Measurements from ENCODE around the gene RTN4R.
"Not testable (repeated sequence)": the region's sequence is repeated elsewhere in the genome, so short reads cannot be mapped to it uniquely, and the experiment has no call there.

RTN4R gene

DNA sequence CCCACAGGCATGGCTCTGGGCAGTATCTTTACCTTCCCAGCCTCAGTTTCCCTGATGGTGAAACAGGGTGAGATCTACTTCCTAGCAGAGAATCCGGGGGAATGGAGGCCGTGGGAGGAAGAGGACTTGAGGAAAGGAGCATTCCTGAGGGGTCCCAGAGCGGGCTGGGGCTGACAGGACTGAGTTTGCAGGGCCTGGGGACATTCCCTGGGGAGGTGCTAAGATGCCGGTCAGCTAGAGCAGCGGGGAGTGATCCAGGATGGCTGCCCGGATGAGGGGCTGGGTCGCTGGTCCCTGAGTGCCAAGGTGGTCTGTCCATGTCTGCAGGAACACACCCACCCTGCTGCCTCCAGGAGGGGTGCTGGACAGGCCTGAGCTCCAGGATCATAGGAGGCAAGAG, 8.3 kb upstream of the RTN4R start:
- Histone ChIP-seq H3K4me3 (ENCODE audit: low read depth, low read length) (no peak overlapping the region), H3K27ac (no peak overlapping the region), H3K36me3 (replicated peaks) (no peaks in the 10 kb centered on the region), H3K27me3 (replicated peaks) (no peaks in the 10 kb centered on the region)
- no peak for TF ChIP-seq CTCF (IDR thresholded peaks at IDR 0.05; ENCODE audit: low read depth, low read length, missing control alignments)
- no peak for DNase-seq
- in situ Hi-C loops (cut with HindIII; ENCODE audit: low pct_ligation_motif_present, low sequenced_read_pairs): no loop called here

- no peak for TF ChIP-seq CTCF (IDR thresholded peaks at IDR 0.05; ENCODE audit: low read depth, low read length, missing control alignments)
- no peak for DNase-seq
- Histone ChIP-seq H3K36me3 (replicated peaks) (no peaks in the 10 kb centered on the region), H3K27me3 (replicated peaks) (no peaks in the 10 kb centered on the region), H3K27ac (no peak overlapping the region), H3K4me3 (ENCODE audit: low read depth, low read length) (no peak overlapping the region)
- in situ Hi-C loops (cut with HindIII; ENCODE audit: low pct_ligation_motif_present, low sequenced_read_pairs): no loop called here
These were observed 7.7 kb upstream of the RTN4R start for GRCh38 chr22:20275836-20276235.

GRCh38 chr22:20275325-20275724, 7.2 kb upstream of the RTN4R start:
- H3K27ac ChIP-seq; in situ Hi-C loops (cut with HindIII; ENCODE audit: low pct_ligation_motif_present, low sequenced_read_pairs); H3K36me3 ChIP-seq (replicated peaks); DNase-seq; H3K27me3 ChIP-seq (replicated peaks); H3K4me3 ChIP-seq (ENCODE audit: low read depth, low read length): not testable (repeated sequence)

DNA sequence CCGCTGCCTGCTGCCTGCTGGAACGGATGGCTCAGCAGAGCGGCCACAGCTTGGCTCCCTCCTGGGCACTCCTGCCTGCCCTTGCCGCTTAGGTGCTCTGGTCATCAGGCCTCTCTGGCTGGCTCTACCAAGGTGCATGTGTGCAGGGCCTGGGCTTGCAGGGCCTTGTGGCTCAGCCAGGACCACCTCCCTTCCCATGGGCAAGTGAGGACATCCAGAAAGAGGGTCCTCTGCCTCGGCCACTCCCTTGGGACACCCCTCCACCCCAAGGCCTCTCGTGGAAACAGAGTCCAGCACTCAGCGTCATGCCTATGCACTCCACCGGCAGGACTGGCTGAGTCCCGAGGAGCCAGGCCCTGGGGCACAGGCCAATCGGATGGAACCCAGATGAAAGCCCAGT, 6.3 kb upstream of the RTN4R start:
- H3K27me3 ChIP-seq (replicated peaks); DNase-seq; in situ Hi-C loops (cut with HindIII; ENCODE audit: low pct_ligation_motif_present, low sequenced_read_pairs): not testable (repeated sequence)

DNA sequence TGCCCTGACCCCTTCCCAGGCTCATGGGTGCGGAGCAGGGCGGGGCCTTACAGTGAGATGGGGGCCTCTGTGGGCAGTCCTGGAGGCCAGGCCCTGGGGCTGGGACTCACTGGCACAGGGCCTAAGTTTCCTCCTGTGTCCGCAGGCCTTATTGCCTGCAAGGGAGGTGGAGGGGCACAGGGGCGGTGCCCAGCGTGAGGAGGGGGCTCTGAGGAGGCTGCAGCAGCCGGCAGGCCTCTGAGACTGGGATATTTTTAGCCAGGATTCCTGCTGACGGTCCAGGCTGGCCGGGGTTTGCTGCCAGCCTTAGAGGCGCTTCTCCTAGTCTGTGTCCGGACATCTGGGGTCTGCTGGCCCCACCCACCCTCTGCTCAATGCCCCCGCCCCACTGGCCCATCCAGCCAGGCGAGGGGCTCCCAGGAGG, 5.7 kb upstream of the RTN4R start:
- in situ Hi-C loops (cut with HindIII; ENCODE audit: low pct_ligation_motif_present, low sequenced_read_pairs): no loop called here
- DNase-seq: no peak
- no peak overlapping the region for H3K4me3 ChIP-seq (ENCODE audit: low read depth, low read length)
- H3K27ac ChIP-seq: no peak overlapping the region
- TF ChIP-seq CTCF (IDR thresholded peaks at IDR 0.05; ENCODE audit: low read depth, low read length, missing control alignments): no peak
- H3K36me3 ChIP-seq (replicated peaks): no peaks in the 10 kb centered on the region
- no peaks in the 10 kb centered on the region for H3K27me3 ChIP-seq (replicated peaks)

More for the DNA sequence above, 6.3 kb upstream of the RTN4R start:
- not testable (repeated sequence) for H3K36me3 ChIP-seq (replicated peaks); H3K27ac ChIP-seq; H3K4me3 ChIP-seq (ENCODE audit: low read depth, low read length)

DNA sequence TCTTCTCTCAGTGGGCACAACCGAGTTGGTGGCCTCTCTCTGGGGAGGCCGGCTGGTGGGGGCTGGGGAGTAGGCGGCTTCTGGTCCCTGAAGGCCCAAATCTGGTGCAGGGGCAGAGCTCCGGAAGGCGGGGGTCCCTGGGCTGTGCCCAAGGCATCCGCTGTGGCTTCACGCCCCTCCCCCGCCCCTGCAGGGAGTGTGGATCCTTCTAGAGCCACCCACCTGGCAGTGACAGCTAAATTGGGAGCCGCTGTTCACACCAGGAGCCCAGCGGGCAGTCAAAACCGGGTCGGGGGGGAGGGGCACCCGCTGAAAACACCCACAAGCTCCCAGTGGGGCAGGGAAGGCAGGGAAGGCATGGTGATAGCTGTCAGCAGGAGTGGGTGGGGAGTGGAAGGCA, 4.6 kb upstream of the RTN4R start:
- H3K36me3 ChIP-seq (replicated peaks): no peaks in the 10 kb centered on the region
- DNase-seq: no peak
- no peak overlapping the region for H3K27ac ChIP-seq
- in situ Hi-C loops (cut with HindIII; ENCODE audit: low pct_ligation_motif_present, low sequenced_read_pairs): no loop called here
- H3K27me3 ChIP-seq (replicated peaks): peaks cover 2% of the 10 kb centered on the region
- H3K4me3 ChIP-seq (ENCODE audit: low read depth, low read length): no peak overlapping the region
- TF ChIP-seq CTCF (IDR thresholded peaks at IDR 0.05; ENCODE audit: low read depth, low read length, missing control alignments): no peak

DNA sequence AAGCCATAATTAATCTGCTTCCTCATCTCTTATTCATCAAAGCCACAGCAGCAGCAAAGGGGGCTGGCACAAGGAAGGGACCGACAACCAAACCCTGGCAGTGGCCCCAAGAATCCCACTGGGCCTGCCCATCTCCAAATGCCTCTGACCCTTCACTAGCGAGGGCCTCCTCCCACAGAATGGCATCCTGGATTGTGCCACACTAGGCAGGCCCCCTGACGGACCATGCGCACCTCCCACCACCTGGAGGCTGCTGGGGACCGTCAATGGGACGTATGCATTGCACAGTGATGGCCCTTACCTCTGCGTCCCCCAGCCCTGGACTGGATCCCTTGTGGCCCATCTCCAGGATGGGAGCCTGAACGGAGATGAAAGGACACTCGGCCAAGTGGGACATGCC, 4.1 kb upstream of the RTN4R start:
- in situ Hi-C loops (cut with HindIII; ENCODE audit: low pct_ligation_motif_present, low sequenced_read_pairs): no loop called here
- TF ChIP-seq CTCF (IDR thresholded peaks at IDR 0.05; ENCODE audit: low read depth, low read length, missing control alignments): no peak
- H3K36me3 ChIP-seq (replicated peaks): no peaks in the 10 kb centered on the region
- peaks cover 7% of the 10 kb centered on the region for H3K27me3 ChIP-seq (replicated peaks)
- no peak for DNase-seq
- no peak overlapping the region for H3K4me3 ChIP-seq (ENCODE audit: low read depth, low read length)
- H3K27ac ChIP-seq: no peak overlapping the region
